OCI-M2 (cell line): ENCODE results near the gene RPL18.
"Not testable (repeated sequence)": the region's sequence is repeated elsewhere in the genome, so short reads cannot be mapped to it uniquely, and the experiment has no call there.

Experiments
- DNase-seq: peaks from one replicate; lab custom pipeline; 2025; ENCODE audit not compliant: unreplicated experiment; lab: John Stamatoyannopoulos, UW

Gene RPL18

GRCh38 chr19:48588670-48589401, 30.1 kb downstream of the RPL18 start:
- peak; percentile 67 for DNase-seq

DNA sequence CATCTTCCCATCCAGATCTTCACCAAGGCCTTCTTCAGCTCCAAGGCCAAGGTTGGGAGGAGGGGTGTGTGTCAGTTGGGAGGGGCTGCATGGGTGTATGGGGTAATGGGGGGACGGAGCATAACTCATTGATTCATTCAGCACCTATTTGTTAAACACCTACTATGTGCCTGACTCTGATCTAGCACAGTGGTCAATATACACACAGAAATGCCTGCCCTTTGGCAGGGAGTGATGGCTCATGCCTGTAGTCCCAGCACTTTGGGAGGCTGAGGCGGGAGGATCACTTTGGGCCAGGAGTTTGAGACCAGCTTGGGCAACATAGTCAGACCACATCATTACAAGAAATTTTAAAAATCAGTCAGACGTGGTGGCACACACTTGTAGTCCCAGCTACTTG, 31.6 kb downstream of the RPL18 start:
- no peak for DNase-seq

- DNase-seq: no peak
Measured at GRCh38 chr19:48582168-48582567, 36.8 kb downstream of the RPL18 start.

- DNase-seq: no peak
Measured at GRCh38 chr19:48578891-48579290, 40.1 kb downstream of the RPL18 start.

DNA sequence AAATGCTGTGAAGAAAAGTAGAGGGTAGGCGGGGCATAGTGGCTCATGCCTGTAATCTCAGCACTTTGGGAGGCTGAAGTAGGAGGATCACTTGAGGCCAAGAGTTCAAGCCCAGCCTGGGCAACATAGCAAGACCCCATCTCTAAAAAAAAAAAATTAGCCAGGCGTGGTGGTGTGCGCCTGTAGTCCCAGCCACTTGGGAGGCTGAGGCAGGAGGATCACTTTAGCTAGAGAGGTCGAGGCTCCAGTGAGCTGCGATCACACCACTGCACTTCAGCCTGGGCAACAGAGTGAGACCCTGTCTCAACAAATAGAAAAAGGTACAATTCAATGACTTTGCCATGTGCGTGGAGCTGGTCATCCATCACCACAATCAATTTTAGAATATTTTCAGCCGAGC, 41.1 kb downstream of the RPL18 start:
- DNase-seq: not testable (repeated sequence)

DNA sequence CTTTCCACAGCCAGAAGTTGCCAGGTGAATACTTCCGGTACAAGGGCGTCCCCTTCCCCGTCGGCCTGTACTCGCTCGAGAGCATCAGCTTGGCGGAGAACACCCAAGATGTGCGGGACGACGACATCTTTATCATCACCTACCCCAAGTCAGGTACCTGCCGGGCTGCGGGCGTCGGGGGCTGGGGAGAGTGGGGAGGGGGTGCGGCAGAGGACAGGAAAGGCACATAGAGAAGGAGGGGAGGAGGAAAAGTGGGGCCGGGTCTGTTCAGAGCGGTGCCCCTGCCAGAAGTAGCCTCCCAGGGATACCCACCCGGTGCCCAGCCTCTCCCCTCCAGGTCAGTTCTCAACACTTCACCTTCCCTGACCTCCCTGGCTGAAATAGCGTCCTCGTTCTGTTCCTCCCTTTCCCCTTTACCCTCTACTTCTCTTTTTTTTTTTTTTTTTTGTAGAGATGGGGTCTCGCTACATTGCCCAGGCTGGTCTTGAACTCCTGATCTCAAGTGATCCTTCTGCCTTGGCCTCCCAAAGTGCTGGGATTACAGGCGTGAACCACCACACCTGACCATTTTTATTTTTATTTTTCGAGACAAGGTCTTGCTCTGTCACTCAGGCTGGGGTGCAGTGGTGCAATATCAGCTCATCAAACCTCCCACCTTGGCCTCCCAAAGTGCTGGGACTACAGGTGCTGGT, 42.9 kb downstream of the RPL18 start:
- no peak for DNase-seq

DNA sequence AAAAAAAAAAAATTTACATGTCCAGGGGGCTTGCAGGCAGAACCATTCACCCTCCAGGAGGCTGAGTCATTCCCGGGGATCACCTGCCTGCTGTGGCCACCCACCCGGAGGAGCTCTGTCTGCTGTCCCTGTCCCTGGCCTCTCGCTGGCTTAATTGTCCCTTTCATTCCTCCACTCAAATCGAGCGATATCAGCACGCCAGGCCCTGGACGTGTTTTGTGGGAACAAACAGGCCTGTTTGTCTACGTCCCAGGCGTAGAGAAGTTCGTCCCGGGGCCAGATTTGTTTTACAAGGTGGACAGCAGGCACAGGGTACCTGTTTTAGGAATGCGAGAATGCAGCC, 45.8 kb downstream of the RPL18 start:
- DNase-seq: no peak

- no peak for DNase-seq
Measured at GRCh38 chr19:48571378-48572162, 47.4 kb downstream of the RPL18 start.

DNA sequence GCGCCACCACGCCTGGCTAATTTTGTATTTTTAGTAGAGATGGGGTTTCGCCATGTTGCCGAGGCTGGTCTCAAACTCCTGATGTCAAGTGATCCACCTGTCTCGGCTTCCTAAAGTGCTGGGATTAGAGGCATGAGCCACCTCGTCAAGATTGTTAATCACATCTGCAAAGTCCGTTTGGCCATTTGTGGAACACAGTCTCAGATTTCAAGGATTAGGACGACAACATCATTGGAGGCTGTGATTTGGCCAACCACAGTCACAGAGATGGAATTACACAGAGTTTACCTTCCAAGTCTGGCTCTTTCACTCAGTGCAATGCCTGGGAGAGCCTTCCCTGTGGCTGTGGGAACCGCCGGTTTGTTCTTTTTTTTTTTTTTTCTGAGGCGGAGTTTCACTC, 49.2 kb downstream of the RPL18 start:
- DNase-seq: no peak

DNA sequence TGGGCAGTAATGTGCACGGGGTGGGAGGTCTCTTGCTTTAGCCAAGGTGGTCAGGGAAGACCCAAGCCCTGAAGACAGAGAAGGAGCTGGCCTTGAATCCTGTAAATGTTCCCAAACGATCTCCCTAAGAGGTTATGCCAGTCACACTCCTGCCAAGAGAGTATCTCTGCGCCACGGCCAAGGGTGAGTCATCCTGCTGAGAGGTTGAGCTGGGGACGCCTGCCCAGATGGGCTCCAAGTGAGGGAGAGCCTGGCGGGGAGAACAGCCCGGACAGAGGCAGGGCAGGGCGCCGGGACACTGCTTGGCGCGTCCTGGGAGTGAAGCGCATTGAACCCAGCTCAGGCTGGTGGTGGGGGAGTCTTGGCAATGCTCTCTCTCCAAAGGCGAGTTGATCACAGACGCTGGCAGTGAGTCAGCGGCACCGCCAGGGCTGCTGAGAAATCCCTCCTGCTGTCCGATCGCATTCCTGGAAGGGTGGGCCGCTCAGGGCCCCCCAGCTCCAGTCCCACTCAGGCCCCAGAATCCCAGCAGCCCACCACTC, 50.6 kb downstream of the RPL18 start:
- no peak for DNase-seq
